HG02623 (cell line): ENCODE measurements around the gene ZGPAT.

Source experiments
- ATAC-seq: cut with Tn5 transposase; IDR thresholded peaks from one replicate; pipeline ENCODE4 v1.9.1; 2021; ENCODE audit warnings: moderate library complexity; ENCODE audit not compliant: unreplicated experiment

The ZGPAT gene

DNA sequence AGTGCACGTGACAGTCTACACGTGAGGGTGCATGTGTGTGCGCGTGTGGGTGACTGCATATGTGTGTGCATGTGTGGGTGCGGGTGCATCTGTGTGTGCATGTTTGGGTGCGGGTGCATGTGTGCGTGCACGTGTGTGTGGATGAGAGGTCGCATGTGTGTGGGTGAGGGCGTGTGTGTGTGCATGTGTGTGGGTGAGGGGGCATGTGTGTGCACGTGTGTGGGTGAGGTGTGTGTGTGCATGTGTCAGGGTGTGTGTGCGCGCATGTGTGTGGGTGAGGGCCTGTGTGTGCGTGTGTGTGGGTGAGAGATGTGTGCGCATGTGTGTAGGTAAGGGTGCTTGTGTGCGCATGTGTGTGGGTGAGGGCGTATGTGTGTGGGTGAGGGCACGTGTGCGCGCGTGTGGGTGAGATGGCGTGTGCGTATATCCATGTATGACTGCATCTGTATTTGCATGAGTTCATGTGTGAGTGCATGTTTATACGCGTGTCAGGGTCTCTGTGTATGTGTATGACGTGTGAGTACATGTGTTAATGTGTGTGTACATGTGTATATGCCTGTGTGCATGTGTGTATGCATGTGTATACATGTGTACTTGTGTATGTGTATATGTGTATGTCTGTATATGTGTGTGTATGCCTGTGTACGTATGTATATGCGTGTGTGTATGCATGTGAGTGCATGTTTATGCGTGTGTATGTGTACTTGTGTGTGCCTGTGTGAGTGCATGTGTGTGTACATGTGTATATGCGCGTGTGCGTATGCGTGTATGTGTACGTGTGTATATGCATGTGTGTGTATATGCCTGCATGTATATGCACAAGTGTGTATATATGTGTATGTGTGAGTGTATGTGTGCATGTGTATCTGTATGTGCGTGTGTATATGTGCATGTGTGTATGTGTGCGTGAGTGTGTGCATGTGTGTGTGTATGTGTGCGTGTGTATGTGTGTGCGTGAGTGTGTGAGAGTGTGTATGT is 24.6 kb downstream of the ZGPAT start:
- no peak for ATAC-seq

DNA sequence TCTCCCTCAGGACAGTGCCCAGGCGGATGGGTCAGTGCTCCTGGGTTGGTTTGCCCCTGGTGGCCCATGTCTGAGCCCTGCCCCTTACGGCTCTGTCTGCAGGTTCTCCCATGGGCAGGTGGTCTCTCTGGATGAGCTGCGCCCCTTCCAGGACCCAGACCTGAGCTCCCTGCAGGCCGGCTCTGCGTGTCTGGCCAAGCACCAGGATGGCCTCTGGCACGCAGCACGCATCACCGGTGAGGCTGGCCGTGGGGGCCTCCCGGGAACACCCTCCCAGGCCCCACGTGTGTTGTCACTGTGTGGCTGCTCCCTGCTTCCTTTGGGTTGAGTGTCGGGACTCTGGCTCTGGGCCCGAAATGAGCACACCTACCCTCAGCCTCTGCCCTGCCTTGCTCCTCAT is 25.3 kb downstream of the ZGPAT start:
- ATAC-seq: no peak

DNA sequence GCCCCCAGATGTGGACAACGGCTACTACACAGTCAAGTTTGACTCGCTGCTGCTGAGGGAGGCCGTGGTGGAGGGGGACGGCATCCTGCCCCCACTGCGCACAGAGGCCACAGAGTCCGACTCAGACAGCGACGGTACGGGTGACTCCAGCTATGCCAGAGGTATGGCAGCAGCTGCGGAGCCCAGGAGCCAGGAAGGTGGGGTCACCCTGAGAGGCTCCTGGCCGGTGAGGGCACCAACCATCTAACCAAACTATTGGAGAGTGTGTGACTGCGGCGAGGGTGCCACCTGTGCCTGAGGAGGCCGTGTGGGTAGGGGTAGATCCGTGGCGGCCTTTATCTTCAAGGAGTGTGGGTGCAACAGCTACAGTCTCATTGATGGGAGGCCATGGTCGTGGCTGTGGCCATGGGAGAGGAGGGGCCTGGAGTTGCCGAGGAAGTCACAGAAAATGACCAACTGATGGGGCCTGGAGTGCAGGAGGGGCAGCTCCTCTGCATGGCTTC is 25.8 kb downstream of the ZGPAT start:
- ATAC-seq: no peak

DNA sequence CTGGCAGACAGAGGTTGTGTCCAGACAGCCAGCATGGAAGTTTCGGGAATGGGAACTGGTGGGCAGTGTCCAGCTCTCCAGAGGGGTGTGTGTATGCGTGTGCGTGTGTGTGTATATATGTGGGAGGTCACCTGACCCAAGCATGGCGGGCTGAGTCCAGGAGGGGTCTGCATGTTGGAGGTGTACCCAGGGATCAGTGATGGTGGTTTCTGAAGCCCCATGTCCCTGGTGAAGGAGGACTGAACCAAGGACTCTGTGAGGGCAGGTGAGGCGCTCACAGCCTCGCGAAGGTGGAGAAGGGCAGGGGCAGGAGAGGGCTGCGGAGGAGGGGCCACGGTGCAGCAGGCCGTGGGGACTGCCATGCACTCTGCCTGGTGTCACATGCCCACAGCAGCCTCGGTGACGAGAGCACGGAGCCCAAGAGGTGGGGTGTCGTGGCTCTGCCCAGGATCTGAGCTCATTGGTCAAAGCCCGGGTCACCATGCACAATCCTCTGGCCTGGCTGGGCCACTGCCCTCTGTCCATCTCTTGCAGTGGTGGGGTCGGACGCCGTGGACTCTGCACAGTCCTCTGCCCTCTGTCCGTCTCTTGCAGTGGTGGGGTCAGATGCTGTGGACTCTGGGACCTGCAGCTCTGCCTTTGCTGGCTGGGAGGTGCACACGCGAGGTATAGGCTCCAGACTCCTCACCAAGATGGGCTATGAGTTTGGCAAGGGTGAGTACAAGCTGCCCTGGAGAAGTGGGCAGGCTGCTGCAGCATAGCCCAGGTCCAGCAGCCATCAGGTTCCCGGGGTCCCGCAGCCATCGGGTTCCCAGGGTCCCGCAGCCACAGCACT is 26.5 kb downstream of the ZGPAT start:
- ATAC-seq: no peak

DNA sequence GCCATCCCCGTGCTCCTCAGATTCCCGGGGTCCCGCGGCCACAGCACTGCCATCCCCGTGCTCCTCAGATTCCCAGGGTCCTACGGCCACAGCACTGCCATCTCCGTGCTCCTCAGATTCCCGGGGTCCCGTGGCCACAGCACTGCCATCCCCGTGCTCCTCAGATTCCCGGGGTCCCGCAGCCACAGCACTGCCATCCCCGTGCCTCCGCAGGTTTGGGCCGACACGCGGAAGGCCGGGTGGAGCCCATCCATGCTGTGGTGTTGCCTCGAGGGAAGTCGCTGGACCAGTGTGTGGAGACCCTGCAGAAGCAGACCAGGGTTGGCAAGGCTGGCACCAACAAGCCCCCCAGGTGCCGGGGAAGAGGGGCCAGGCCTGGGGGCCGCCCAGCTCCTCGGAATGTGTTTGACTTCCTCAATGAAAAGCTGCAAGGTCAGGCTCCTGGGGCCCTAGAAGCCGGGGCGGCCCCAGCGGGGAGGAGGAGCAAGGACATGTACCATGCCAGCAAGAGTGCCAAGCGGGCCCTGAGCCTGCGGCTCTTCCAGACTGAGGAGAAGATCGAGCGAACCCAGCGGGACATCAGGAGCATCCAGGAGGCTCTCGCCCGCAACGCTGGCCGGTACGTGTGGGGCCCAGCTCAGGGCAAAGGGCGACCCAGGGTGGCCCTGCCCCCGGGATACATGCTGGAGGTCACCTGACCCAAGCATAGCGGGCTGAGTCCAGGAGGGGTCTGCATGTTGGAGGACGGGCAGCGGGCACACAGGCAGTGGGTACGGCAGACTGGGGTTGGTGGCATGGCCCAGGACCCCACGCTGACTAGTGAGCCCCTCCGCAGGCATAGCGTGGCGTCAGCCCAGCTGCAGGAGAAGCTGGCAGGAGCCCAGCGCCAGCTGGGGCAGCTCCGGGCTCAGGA is 27.4 kb downstream of the ZGPAT start:
- ATAC-seq: no peak

DNA sequence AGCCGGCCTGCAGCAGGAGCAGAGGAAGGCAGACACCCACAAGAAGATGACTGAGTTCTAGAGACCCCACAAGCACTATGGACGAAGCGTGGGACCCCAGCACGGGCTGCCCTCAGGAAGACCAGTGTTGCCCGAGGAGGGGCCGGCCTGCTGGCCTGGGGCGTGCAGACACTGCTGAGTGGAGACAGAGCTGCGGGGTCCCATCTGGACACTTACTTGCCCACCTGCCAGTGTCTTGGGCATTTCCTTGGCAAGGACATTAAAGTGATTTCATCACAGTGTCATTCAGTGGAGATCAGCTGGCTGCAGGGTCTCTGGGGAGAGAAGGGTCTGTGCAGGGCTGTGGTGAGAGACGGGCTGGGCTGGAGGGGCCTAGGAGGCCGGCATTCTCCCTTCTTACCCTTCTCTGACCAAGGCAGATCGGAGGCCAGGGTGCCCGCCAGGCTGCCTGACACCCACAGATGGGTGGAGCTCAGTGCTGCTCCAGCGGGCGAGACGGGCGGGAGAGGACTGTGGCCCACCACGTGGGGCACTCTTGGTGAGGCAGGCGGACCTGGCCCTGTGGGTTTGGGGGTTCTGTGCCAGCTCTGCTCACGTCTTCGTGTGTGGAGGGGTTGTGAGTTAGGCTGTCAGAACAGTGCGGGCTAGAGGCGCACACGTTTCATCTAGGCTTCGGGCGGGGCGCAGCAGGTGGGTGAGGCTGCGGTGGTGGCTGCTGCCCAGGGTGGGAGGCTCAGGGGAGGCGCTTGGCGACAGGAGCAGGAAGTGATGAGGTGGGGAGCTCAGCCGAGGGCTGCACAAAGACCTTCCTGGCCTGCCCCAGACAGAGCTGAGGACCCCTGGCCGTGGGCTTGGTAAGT is 28.2 kb downstream of the ZGPAT start, which contains the start of gene LIME1:
TSS of gene LIME1 (plus strand) at position 806 of the 860 bp plus-strand sequence. CDS start 886 bp downstream, outside the sequence.
- no peak for ATAC-seq

DNA sequence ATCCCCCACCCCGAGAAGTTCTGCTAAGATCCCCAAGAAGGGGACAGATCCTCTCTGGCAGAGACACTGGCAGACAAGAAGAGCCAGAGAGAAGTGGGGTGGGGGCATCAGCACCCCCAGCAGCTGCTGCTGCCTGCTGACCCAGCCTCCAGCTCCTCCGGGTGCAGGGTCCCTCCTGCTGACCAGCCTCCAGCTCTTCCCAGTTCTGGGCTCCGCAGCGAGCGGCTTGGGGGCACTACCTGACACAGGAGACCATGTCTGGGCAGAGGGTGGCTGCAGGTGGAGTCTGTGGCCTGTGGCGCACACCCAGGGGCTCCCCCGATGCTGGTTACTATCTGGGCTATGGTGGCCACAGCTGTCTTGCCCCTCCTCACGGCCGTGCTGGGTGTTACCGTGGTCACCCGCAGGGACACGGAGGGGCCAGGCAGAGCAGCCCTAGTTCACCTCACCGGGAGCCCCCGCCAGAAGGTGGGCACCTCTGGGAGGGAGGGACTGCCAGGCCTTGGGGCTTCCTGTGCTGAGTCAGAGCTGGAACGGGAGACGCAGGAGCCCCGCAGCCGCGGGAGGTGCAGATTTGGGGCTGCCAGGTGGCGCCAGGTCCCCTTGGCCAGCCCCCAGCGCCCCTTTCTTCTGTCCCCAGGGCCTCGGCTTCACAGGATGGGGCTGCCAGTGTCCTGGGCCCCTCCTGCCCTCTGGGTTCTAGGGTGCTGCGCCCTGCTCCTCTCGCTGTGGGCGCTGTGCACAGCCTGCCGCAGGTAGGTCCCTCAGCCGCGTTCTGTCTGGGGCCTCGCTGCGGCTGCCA is 29.3 kb downstream of the ZGPAT start:
- ATAC-seq: no peak

DNA sequence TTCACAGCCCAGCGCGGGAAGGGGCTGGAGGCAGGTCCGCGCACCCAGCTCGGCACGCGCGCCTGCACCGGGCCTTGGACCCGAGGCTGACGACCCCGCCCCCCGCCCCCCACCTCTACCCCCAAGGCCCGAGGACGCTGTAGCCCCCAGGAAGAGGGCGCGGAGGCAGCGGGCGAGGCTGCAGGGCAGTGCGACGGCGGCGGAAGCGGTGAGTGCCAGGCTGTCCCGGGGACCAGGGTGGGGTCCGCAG is 29.8 kb downstream of the ZGPAT start:
- ATAC-seq: no peak

DNA sequence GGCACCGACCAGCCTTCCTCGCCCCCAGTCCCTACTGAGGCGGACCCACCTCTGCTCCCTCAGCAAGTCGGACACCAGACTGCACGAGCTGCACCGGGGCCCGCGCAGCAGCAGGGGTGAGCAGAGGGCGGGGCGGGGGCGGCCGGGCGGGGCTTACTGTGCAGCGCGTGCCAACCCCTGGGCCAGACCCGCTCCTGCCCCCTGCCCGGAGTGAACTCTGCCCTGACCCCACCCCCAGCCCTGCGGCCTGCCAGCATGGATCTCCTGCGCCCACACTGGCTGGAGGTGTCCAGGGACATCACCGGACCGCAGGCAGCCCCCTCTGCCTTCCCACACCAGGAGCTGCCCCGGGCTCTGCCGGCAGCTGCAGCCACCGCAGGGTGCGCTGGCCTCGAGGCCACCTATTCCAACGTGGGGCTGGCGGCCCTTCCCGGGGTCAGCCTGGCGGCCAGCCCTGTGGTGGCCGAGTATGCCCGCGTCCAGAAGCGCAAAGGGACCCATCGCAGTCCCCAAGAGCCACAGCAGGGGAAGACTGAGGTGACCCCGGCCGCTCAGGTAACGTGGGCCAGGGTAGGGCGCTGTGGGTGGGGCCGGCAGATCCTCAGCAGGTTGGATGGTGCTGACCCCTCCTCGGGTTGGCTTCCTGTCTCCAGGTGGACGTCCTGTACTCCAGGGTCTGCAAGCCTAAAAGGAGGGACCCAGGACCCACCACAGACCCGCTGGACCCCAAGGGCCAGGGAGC is 30.3 kb downstream of the ZGPAT start:
- ATAC-seq: no peak

DNA sequence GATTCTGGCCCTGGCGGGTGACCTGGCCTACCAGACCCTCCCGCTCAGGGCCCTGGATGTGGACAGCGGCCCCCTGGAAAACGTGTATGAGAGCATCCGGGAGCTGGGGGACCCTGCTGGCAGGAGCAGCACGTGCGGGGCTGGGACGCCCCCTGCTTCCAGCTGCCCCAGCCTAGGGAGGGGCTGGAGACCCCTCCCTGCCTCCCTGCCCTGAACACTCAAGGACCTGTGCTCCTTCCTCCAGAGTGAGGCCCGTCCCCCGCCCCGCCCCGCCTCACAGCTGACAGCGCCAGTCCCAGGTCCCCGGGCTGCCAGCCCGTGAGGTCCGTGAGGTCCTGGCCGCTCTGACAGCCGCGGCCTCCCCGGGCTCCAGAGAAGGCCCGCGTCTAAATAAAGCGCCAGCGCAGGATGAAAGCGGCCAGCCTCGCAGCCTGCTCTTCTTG is 30.9 kb downstream of the ZGPAT start:
- ATAC-seq: no peak

DNA sequence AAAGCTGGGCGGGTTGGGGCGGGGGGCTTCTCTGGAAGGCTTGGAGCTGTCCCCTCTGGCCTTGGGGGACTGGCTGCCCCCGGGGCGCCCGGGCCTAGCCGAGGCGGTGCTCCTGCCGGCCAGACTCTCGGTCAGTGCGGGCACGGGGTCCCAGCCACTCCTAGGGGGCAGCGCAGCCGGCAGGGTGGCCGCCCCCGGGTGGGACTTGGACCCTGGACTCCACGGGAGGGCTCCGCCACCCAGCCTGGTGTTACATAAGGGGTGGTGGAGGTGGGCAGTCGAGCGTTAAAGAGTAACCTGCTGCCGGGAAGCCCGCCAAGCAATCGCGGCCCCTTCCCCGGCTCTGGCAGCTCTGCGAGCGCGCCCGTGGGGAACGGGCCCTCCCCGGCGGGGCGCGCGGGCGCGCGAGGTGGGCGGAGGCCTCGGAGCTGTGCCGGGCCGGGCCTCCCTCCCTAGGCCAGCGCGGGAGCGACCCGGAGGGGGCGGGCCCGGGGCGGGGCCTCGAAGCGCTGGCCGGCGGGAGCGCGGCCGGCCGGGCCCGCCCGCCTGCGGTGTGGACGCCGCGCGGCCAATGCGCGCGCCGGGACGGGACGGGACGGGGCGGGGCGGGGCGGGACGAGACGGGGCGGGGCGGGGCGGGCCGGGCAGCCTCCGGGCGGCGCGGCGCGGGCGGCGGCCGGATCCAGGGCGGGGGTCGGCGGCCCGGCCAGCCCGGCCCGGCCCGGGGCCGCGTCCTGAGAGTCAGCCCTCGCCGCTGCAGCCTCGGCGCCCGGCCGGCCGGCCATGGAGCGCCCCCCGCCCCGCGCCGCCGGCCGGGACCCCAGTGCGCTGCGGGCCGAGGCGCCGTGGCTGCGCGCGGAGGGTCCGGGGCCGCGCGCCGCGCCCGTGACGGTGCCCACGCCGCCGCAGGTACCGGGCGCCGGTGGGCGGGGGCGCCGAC is 31.6 kb downstream of the ZGPAT start, which contains the start of gene SLC2A4RG:
TSS of gene SLC2A4RG (plus strand) at position 647 of the 940 bp plus-strand sequence. CDS start at position 784, 137 bp downstream.
- peak; percentile 45 for ATAC-seq

DNA sequence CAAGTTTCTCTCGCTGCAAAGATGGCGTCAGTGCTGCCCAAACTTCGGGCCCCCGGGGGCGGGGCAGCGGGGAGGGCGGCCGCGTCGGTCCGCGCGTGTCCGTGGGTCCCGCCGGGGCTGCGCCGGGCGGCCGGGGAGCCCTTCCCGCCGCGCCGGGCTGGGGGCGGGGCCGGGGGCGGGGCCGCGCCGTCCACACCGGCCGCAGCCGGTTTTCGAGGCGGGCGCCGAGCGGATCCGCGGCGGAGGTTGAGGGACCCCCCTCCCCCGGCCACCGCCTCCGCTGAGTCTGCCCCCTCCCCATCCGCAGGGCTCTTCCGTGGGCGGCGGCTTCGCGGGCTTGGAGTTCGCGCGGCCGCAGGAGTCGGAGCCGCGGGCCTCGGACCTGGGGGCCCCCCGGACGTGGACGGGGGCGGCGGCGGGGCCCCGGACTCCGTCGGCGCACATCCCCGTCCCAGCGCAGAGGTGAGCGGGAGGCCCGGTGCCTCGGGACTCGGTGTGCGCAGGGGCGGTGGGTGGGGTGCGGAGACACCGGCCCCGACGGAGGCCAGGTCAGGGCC is 32.3 kb downstream of the ZGPAT start:
- ATAC-seq: peak; percentile 17

DNA sequence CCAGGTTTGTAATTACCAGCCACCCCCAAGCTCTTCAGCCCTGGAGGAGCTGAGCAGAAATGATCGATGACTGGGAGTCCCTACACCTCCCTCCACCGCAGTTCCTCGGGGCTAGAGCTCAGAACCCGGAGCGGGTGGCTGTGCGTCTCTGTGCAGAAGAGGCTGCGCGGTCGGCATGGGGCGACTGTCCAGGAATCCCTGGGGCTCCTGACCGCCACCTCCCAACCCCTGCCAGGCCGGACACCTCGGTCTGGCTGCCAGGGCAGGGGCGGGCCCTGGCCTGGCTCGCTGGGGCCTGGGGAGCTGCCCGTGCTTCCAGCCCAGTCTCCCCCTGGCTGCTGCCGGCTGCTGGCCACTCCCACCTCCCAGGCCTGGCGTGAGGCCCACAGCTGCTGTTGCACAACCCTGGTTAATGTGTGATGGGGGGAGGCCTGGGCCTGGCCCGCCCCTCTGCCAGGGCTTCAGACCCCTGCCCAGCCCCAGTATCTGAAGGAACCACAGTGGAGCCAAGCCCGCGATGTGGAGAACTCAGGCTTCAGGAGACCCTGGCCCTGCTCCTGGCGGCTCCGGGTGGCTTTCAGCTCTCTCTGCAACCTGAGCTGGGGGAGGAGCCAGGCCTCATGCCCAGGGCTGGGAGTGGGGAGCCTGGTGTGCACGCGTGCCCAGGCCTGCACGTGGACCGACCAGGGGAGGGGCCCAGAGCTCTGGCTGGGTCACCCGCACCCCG is 33.0 kb downstream of the ZGPAT start:
- no peak for ATAC-seq

DNA sequence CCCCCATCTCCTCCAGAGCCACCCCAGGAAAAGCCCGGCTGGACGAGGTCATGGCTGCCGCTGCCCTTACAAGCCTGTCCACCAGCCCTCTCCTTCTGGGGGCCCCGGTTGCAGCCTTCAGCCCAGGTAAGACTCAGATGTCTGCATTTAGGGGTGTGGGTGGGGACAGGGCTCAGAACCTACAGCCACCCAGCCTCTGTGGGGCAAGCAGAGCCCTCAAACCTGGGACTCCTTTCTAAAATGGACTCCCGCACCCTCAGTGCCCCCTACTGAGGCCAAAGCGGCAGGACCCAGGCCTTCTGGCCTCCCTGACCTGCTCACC is 33.5 kb downstream of the ZGPAT start:
- ATAC-seq: no peak

DNA sequence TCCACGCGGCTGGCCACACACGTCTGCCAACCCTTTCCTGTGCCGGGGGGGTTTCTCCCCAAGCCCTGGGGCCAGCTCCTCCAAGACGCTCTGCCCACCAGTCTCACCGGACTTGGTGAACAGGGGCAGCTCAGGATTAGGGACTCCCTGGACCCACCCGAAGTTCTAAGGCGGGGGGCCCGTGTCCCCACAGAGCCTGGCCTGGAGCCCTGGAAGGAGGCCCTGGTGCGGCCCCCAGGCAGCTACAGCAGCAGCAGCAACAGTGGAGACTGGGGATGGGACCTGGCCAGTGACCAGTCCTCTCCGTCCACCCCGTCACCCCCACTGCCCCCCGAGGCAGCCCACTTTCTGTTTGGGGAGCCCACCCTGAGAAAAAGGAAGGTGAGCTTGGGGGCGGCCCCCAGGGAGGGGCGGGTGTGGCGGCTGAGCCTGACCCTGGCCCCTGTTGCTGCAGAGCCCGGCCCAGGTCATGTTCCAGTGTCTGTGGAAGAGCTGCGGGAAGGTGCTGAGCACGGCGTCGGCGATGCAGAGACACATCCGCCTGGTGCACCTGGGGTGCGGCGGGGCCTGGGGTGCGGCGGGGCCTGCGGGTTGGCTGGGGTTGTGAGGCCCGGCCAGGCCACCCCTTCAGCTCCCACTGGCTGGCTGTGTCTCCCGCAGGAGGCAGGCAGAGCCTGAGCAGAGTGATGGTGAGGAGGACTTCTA is 34.0 kb downstream of the ZGPAT start:
- ATAC-seq: no peak
